HepG2 (cell line): Measurements from ENCODE around the gene ATP13A1.
"Not testable (repeated sequence)": the region's sequence is repeated elsewhere in the genome, so short reads cannot be mapped to it uniquely, and the experiment has no call there.

Experiments
- ARNT2 ChIP-seq: sonication (generic); formaldehyde crosslinking; IDR thresholded peaks from 2 replicates; pipeline ENCODE4 v1.8.0; 2022; ENCODE audit warnings: mild to moderate bottlenecking, low read depth, missing genetic modification reagents, moderate library complexity
- CTCF ChIP-seq: sonication (generic); formaldehyde crosslinking; IDR thresholded peaks from 2 replicates; pipeline ENCODE4 v1.5.0; 2020; ENCODE audit warnings: mild to moderate bottlenecking, missing genetic modification reagents, moderate library complexity
- E2F1 ChIP-seq: sonication (generic); formaldehyde crosslinking; IDR thresholded peaks from 2 replicates; pipeline ENCODE4 v1.5.0; 2020; ENCODE audit warnings: missing genetic modification reagents
- FOSL2 ChIP-seq: sonication (generic); formaldehyde crosslinking; IDR thresholded peaks from 2 replicates; pipeline ENCODE4 v1.4.0; 2020; ENCODE audit warnings: missing genetic modification reagents
- ZNF24 ChIP-seq: fragments of 450-650 bp; IDR thresholded peaks from 2 replicates; pipeline ENCODE4 v1.6.1; 2017; ENCODE audit warnings: antibody characterized with exemption, mild to moderate bottlenecking

- TF ChIP-seq FOSL2; ZNF24; ARNT2 (CRISPR knock-in tag); CTCF (CRISPR knock-in tag); E2F1: not testable (repeated sequence)
Observed at GRCh38 chr19:19689023-19689422, 25.5 kb upstream of the ATP13A1 start.
